Panc1 (cell line): ENCODE data around the gene TMEM100. TPM values are rescaled to one million over a fixed set of nuclear protein-coding genes. Genes with fewer than 3 reads are reported as not detected.

Experiments used
- ATAC-seq: fragments of 200-7000 bp; cut with Tn5 transposase; 2 replicates; pipeline ENCODE4 v1.9.1; 2020; ENCODE audit warnings: mild to moderate bottlenecking, moderate library complexity
- BruUV-seq: library from RNA; stranded (reverse); fragments of 400-500 nt; replicated peaks from 2 replicates; lab custom pipeline; 2021; lab: Mats Ljungman, UMichigan
- CTCF ChIA-PET: fragments of 300-600 bp; sonication (Branson Sonifier 250); formaldehyde crosslinking; loops from one replicate; lab custom pipeline; 2022; ENCODE audit warnings: antibody characterized with exemption; lab: Charles Lee
- POLR2A ChIA-PET: fragments of 300-600 bp; sonication (Branson Sonifier 250); formaldehyde crosslinking; loops from one replicate; lab custom pipeline; 2022; ENCODE audit warnings: antibody characterized with exemption; lab: Charles Lee
- DNase-seq: peaks from one replicate; pipeline ENCODE4 v3.0.0-alpha.2; 2010; ENCODE audit warnings: low read depth, low spot score
- H3K27ac ChIP-seq: 2 replicates; pipeline ENCODE4 v1.5.1; 2011; ENCODE audit warnings: mild to moderate bottlenecking, low read length, inconsistent platforms
- H3K27me3 ChIP-seq: fragments of 200-500 bp; sonication (Bioruptor generic); 2 replicates; pipeline ENCODE4 v1.6.0; 2014; ENCODE audit warnings: low read length, inconsistent platforms; ENCODE audit not compliant: control insufficient read depth, insufficient read depth
- H3K36me3 ChIP-seq: fragments of 200-500 bp; sonication (Bioruptor generic); 2 replicates; pipeline ENCODE4 v1.5.1; 2014; ENCODE audit warnings: inconsistent platforms, mild to moderate bottlenecking, low read length, moderate library complexity; ENCODE audit not compliant: control insufficient read depth, insufficient read depth
- H3K4me1 ChIP-seq: 2 replicates; pipeline ENCODE4 v1.5.1; 2011; ENCODE audit warnings: inconsistent platforms, mild to moderate bottlenecking, low read length, moderate library complexity; ENCODE audit not compliant: control insufficient read depth, insufficient read depth
- H3K4me3 ChIP-seq, 2 experiments: 2 replicates each; pipeline ENCODE4 v1.5.1; 2011 to 2012; ENCODE audit warnings: low read depth in 2 of 2, low read length in 2 of 2, mild to moderate bottlenecking in 2 of 2, inconsistent platforms in 1 of 2, moderate library complexity in 1 of 2
- H3K9me3 ChIP-seq: fragments of 200-500 bp; sonication (Bioruptor generic); 2 replicates; pipeline ENCODE4 v1.5.1; 2014; ENCODE audit warnings: low read depth, mild to moderate bottlenecking, inconsistent platforms, low read length, moderate library complexity; ENCODE audit not compliant: control insufficient read depth, insufficient read depth
- CTCF ChIP-seq: fragments of 450-650 bp; IDR thresholded peaks from 2 replicates; pipeline ENCODE4 v1.5.1; 2017; ENCODE audit warnings: mild to moderate bottlenecking
- POLR2AphosphoS5 ChIP-seq: IDR thresholded peaks from 2 replicates; pipeline ENCODE4 v1.6.1; 2012; ENCODE audit warnings: mild to moderate bottlenecking, low read depth, low read length, moderate library complexity
- REST ChIP-seq, 2 experiments: IDR thresholded peaks; 2 replicates each; pipeline ENCODE4 v1.6.1; 2011 to 2012; ENCODE audit warnings: low read depth in 2 of 2, control low read depth in 1 of 2, low read length in 1 of 2, mild to moderate bottlenecking in 1 of 2, moderate library complexity in 1 of 2; ENCODE audit not compliant: insufficient read depth in 1 of 2
- SIN3A ChIP-seq: IDR thresholded peaks from 2 replicates; pipeline ENCODE4 v1.6.1; 2012; ENCODE audit warnings: low read depth, mild to moderate bottlenecking, low read length, moderate library complexity, borderline replicate concordance; ENCODE audit not compliant: insufficient read depth
- TCF7L2 ChIP-seq: IDR thresholded peaks from 2 replicates; pipeline ENCODE4 v1.6.1; 2011; ENCODE audit warnings: mild to moderate bottlenecking, low read depth, low read length, inconsistent platforms
- in situ Hi-C: cut with HindIII; loops from 2 replicates; pipeline ENCODE4 v1.10.0; 2016; ENCODE audit warnings: low sequenced_read_pairs, low pct_unique_long_range_greater_than_20kb
- intact Hi-C: fragments of 100-400 bp; cut with micrococcal nuclease; formaldehyde crosslinking; loops from one replicate; pipeline ENCODE4 v1.10.0; 2022; ENCODE audit not compliant: unreplicated experiment
- total RNA-seq: library from RNA; stranded (reverse); gene quantifications from one replicate; pipeline ENCODE4 v1.2.1, GENCODE V29; 2021; ENCODE audit not compliant: unreplicated experiment

Gene TMEM100
- total RNA-seq, 1 experiment from 2014 or later = 0.10 TPM

GRCh38 chr17:55758171-55758570, 35.5 kb upstream of the TMEM100 start:
- no peaks in the 10 kb centered on the region for H3K4me1 ChIP-seq
- H3K36me3 ChIP-seq = no peaks in the 10 kb centered on the region
- CTCF ChIA-PET = no interaction called here
- in situ Hi-C loops (no loop called here), intact Hi-C loops (no loop called here)
- ATAC-seq (no peak), DNase-seq (no peak)
- TF ChIP-seq CTCF (no peak), POLR2AphosphoS5 (no peak), REST (IDR thresholded peaks at IDR 0.05; ENCODE audit: insufficient read depth in 1 of 2, low read depth in 2 of 2, low read length in 1 of 2) (no peak), SIN3A (no peak), TCF7L2 (no peak)
- POLR2A ChIA-PET = no interaction called here
- BruUV-seq = no TSS peak
- no peak overlapping the region for H3K27ac ChIP-seq
- no peaks in the 10 kb centered on the region for H3K27me3 ChIP-seq
- no peak overlapping the region for H3K4me3 ChIP-seq
- H3K9me3 ChIP-seq = no peaks in the 10 kb centered on the region

GRCh38 chr17:55757659-55758058, 35.0 kb upstream of the TMEM100 start:
- no peaks in the 10 kb centered on the region for H3K4me1 ChIP-seq
- in situ Hi-C loops = no loop called here
- H3K9me3 ChIP-seq = no peaks in the 10 kb centered on the region
- BruUV-seq = no TSS peak
- no peak for TF ChIP-seq REST (IDR thresholded peaks at IDR 0.05; ENCODE audit: insufficient read depth in 1 of 2, low read depth in 2 of 2, low read length in 1 of 2)
- TF ChIP-seq CTCF = no peak
- TF ChIP-seq POLR2AphosphoS5 = no peak
- TF ChIP-seq SIN3A = no peak
- no peak for TF ChIP-seq TCF7L2
- H3K36me3 ChIP-seq = no peaks in the 10 kb centered on the region
- H3K4me3 ChIP-seq = no peak overlapping the region
- ChIA-PET POLR2A (interaction anchor here (0.6 kb wide), 1 partner anchor 1277 kb away, joined by 3 read pairs; no protein-coding TSS in a partner anchor), CTCF (no interaction called here)
- no peak overlapping the region for H3K27ac ChIP-seq
- no peak for ATAC-seq
- no peak for DNase-seq
- H3K27me3 ChIP-seq = no peaks in the 10 kb centered on the region
- intact Hi-C loops = no loop called here
